SK-N-SH treated with all-trans-retinoic acid at 6 μM for 48 hours (cell line): ENCODE data around the gene GLRA1.

Experiments used
- PATZ1 ChIP-seq: fragments of 250-450 bp; sonication (Bioruptor Pico); IDR thresholded peaks from 2 replicates; pipeline ENCODE4 v1.8.0; 2020; ENCODE audit warnings: mild to moderate bottlenecking, moderate library complexity, borderline replicate concordance
- TCF4 ChIP-seq: fragments of 250-450 bp; sonication (Bioruptor Pico); IDR thresholded peaks from 2 replicates; pipeline ENCODE4 v1.8.0; 2021; ENCODE audit warnings: mild to moderate bottlenecking, moderate library complexity, borderline replicate concordance

GRCh38 chr5:151873701-151874100, 51.0 kb downstream of the GLRA1 start:
- TF ChIP-seq TCF4 (CRISPR knock-in tag) = no peak
- TF ChIP-seq PATZ1 (CRISPR knock-in tag) = no peak
